GM23338 (cell line): ENCODE measurements around the gene NXPE3. TPM values are rescaled to one million over a fixed set of nuclear protein-coding genes. Genes with fewer than 3 reads are reported as not detected.

Experiments used
- ATAC-seq: fragments of 200-7000 bp; cut with Tn5 transposase; 3 replicates; pipeline ENCODE4 v1.9.1; 2020
- DNase-seq: peaks from one replicate; pipeline ENCODE4 v3.0.0-alpha.2; 2015; ENCODE audit warnings: low spot score
- H2AFZ ChIP-seq: fragments of 200-600 bp; sonication (generic); 2 replicates; pipeline ENCODE4 v1.8.0; 2016; ENCODE audit warnings: antibody characterized with exemption, mild to moderate bottlenecking, moderate library complexity
- H3F3A ChIP-seq: fragments of 200-600 bp; sonication (generic); replicated peaks from 2 replicates; pipeline ENCODE4 v1.8.0; 2017; ENCODE audit warnings: antibody characterized with exemption, mixed run types, low read depth
- H3K27ac ChIP-seq: fragments of 200-600 bp; sonication (generic); 2 replicates; pipeline ENCODE4 v1.6.1; 2016; ENCODE audit warnings: low read depth
- H3K27me3 ChIP-seq: fragments of 200-600 bp; sonication (generic); 2 replicates; pipeline ENCODE4 v1.8.0; 2016; ENCODE audit warnings: mild to moderate bottlenecking, mixed run types, moderate library complexity; ENCODE audit not compliant: insufficient read depth
- H3K36me3 ChIP-seq: fragments of 200-600 bp; sonication (generic); 2 replicates; pipeline ENCODE4 v1.8.0; 2016; ENCODE audit warnings: mild to moderate bottlenecking; ENCODE audit not compliant: insufficient read depth
- H3K4me1 ChIP-seq: fragments of 200-600 bp; sonication (generic); 2 replicates; pipeline ENCODE4 v1.8.0; 2016; ENCODE audit warnings: mild to moderate bottlenecking, moderate library complexity; ENCODE audit not compliant: insufficient read depth
- H3K4me2 ChIP-seq: fragments of 200-600 bp; sonication (generic); 2 replicates; pipeline ENCODE4 v1.7.1; 2017; ENCODE audit warnings: mixed run types
- H3K4me3 ChIP-seq: fragments of 200-600 bp; sonication (generic); 2 replicates; pipeline ENCODE4 v1.6.1; 2016; ENCODE audit warnings: mixed run types
- H3K79me2 ChIP-seq: fragments of 200-600 bp; sonication (generic); replicated peaks from 2 replicates; pipeline ENCODE4 v1.8.0; 2017; ENCODE audit warnings: mild to moderate bottlenecking; ENCODE audit not compliant: insufficient read depth
- H3K9me2 ChIP-seq: fragments of 200-600 bp; sonication (generic); 2 replicates; pipeline ENCODE4 v1.8.0; 2017; ENCODE audit not compliant: insufficient read depth
- H4K20me1 ChIP-seq: fragments of 200-600 bp; sonication (generic); replicated peaks from 2 replicates; pipeline ENCODE4 v1.8.0; 2017; ENCODE audit warnings: mild to moderate bottlenecking; ENCODE audit not compliant: insufficient read depth
- H3K27ac Mint-ChIP-seq: 2 replicates; pipeline ENCODE4 v1.8.0; 2020; ENCODE audit warnings: inconsistent platforms, mild to moderate bottlenecking, moderate library complexity, mixed read lengths
- H3K27me3 Mint-ChIP-seq: 3 replicates; pipeline ENCODE4 v1.8.0; 2022; ENCODE audit warnings: low read depth, mild to moderate bottlenecking, moderate library complexity, mixed read lengths, inconsistent platforms; ENCODE audit not compliant: insufficient read depth, poor library complexity
- H3K36me3 Mint-ChIP-seq: 3 replicates; pipeline ENCODE4 v1.8.0; 2021; ENCODE audit warnings: low read depth, mild to moderate bottlenecking, inconsistent platforms, moderate library complexity, mixed read lengths
- H3K4me1 Mint-ChIP-seq: 3 replicates; pipeline ENCODE4 v1.8.0; 2020; ENCODE audit warnings: mild to moderate bottlenecking, inconsistent platforms, mixed read lengths
- H3K4me3 Mint-ChIP-seq: 3 replicates; pipeline ENCODE4 v1.8.0; 2021; ENCODE audit warnings: moderate library complexity, mild to moderate bottlenecking, inconsistent platforms, mixed read lengths
- H3K9me3 Mint-ChIP-seq: 3 replicates; pipeline ENCODE4 v1.8.0; 2020; ENCODE audit warnings: moderate library complexity, mild to moderate bottlenecking, inconsistent platforms, mixed read lengths
- CREB1 ChIP-seq: fragments of 250-450 bp; sonication (Bioruptor Pico); IDR thresholded peaks from 2 replicates; pipeline ENCODE4 v1.5.0; 2020; ENCODE audit warnings: low read depth, mild to moderate bottlenecking, moderate library complexity
- NANOG ChIP-seq: IDR thresholded peaks from 2 replicates; pipeline ENCODE4 v1.6.1; 2016; ENCODE audit warnings: antibody characterized with exemption, borderline replicate concordance
- POLR2AphosphoS5 ChIP-seq: IDR thresholded peaks from 2 replicates; pipeline ENCODE4 v1.6.1; 2016; ENCODE audit warnings: antibody characterized with exemption, low read depth
- STAT1 ChIP-seq: IDR thresholded peaks from one replicate; pipeline ENCODE4 v1.6.1; 2016; ENCODE audit warnings: antibody characterized with exemption; ENCODE audit not compliant: unreplicated experiment
- ZNF114 ChIP-seq: fragments of 250-450 bp; sonication (Bioruptor Pico); IDR thresholded peaks from 2 replicates; pipeline ENCODE4 v1.5.0; 2020; ENCODE audit warnings: mild to moderate bottlenecking, moderate library complexity
- polyA plus RNA-seq: library from polyadenylated mRNA; unstranded; fragments of >200 nt; fragmentation: Nextera tagmentation; extraction: Ambion mirVana; gene quantifications from 2 replicates; pipeline ENCODE4 v1.2.1, GENCODE V29; 2016
- total RNA-seq: library from RNA; depleted of rRNA; stranded (reverse); fragments of >200 nt; shearing (Covaris generic); gene quantifications from 2 replicates; pipeline ENCODE4 v1.2.3, GENCODE V29; 2014
- TF ChIP-seq, protein P1 (sequence below): IDR thresholded peaks from 2 replicates; pipeline ENCODE4 v1.6.1; 2016; ENCODE audit warnings: antibody characterized with exemption
- TF ChIP-seq, protein P2 (sequence below): IDR thresholded peaks from one replicate; pipeline ENCODE4 v1.6.1; 2018; ENCODE audit warnings: antibody characterized with exemption; ENCODE audit not compliant: unreplicated experiment
- TF ChIP-seq, protein P3 (sequence below): fragments of 250-450 bp; sonication (Bioruptor Pico); IDR thresholded peaks from 2 replicates; pipeline ENCODE4 v1.5.0; 2020; ENCODE audit warnings: mild to moderate bottlenecking, moderate library complexity

Gene NXPE3
- total and polyA plus RNA-seq, 2 experiments from 2014 or later: 13.3 to 20.8 TPM

DNA sequence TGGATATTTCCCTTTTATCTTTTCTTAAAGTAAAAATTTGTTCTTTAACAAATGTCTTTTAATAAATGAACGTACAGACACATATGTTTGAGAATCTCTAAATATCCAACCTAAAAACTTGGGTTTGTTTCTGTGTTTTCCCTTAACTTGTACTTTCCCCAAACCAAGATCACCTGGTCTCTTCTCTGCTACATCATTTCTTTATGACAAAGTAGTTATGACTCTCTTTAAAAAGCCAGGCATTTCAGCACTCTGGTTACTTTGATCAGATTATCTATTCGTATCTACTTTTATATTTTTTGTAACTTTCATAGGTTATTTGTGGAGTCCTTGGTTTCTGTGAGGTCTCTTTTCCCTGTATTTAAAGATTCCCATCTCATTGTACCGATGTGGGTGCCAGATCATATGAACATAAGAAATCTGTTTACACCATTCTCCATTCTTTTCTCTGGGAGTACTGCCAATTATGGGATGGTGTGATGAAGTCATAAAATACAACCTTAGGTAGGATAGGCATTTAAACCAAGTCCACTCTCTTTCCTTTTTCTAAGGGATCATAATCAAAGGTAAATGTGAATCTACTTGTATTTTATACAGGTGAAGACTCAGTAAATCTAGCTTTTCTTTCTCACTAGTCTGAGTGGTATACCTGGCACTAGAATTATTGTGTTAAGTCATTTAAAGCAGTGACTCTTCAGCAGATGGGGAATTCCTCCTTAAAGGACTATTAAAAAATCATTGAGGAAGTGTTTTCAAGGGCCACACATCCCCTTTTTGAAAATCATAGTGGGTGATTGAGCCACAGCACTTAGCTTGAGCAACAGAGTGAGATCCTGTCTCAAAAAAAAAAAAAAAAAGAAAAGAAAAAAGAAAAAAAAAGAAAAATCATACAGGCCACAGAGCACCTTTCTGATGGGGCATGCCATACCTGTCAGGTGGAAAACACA is 57.9 kb downstream of the NXPE3 start:
- H3K4me3 ChIP-seq: no peak overlapping the region
- DNase-seq: no peak
- H3K4me1 Mint-ChIP-seq: peaks cover 31% of the 10 kb centered on the region
- H3K9me3 Mint-ChIP-seq: no peaks in the 10 kb centered on the region; the same call in 2 of the 3 replicates
- no peaks in the 10 kb centered on the region for H3K79me2 ChIP-seq
- TF ChIP-seq, protein P1, sequence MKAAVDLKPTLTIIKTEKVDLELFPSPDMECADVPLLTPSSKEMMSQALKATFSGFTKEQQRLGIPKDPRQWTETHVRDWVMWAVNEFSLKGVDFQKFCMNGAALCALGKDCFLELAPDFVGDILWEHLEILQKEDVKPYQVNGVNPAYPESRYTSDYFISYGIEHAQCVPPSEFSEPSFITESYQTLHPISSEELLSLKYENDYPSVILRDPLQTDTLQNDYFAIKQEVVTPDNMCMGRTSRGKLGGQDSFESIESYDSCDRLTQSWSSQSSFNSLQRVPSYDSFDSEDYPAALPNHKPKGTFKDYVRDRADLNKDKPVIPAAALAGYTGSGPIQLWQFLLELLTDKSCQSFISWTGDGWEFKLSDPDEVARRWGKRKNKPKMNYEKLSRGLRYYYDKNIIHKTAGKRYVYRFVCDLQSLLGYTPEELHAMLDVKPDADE: no peak
- TF ChIP-seq, protein P2, sequence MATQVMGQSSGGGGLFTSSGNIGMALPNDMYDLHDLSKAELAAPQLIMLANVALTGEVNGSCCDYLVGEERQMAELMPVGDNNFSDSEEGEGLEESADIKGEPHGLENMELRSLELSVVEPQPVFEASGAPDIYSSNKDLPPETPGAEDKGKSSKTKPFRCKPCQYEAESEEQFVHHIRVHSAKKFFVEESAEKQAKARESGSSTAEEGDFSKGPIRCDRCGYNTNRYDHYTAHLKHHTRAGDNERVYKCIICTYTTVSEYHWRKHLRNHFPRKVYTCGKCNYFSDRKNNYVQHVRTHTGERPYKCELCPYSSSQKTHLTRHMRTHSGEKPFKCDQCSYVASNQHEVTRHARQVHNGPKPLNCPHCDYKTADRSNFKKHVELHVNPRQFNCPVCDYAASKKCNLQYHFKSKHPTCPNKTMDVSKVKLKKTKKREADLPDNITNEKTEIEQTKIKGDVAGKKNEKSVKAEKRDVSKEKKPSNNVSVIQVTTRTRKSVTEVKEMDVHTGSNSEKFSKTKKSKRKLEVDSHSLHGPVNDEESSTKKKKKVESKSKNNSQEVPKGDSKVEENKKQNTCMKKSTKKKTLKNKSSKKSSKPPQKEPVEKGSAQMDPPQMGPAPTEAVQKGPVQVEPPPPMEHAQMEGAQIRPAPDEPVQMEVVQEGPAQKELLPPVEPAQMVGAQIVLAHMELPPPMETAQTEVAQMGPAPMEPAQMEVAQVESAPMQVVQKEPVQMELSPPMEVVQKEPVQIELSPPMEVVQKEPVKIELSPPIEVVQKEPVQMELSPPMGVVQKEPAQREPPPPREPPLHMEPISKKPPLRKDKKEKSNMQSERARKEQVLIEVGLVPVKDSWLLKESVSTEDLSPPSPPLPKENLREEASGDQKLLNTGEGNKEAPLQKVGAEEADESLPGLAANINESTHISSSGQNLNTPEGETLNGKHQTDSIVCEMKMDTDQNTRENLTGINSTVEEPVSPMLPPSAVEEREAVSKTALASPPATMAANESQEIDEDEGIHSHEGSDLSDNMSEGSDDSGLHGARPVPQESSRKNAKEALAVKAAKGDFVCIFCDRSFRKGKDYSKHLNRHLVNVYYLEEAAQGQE: no peak
- TF ChIP-seq, protein P3, sequence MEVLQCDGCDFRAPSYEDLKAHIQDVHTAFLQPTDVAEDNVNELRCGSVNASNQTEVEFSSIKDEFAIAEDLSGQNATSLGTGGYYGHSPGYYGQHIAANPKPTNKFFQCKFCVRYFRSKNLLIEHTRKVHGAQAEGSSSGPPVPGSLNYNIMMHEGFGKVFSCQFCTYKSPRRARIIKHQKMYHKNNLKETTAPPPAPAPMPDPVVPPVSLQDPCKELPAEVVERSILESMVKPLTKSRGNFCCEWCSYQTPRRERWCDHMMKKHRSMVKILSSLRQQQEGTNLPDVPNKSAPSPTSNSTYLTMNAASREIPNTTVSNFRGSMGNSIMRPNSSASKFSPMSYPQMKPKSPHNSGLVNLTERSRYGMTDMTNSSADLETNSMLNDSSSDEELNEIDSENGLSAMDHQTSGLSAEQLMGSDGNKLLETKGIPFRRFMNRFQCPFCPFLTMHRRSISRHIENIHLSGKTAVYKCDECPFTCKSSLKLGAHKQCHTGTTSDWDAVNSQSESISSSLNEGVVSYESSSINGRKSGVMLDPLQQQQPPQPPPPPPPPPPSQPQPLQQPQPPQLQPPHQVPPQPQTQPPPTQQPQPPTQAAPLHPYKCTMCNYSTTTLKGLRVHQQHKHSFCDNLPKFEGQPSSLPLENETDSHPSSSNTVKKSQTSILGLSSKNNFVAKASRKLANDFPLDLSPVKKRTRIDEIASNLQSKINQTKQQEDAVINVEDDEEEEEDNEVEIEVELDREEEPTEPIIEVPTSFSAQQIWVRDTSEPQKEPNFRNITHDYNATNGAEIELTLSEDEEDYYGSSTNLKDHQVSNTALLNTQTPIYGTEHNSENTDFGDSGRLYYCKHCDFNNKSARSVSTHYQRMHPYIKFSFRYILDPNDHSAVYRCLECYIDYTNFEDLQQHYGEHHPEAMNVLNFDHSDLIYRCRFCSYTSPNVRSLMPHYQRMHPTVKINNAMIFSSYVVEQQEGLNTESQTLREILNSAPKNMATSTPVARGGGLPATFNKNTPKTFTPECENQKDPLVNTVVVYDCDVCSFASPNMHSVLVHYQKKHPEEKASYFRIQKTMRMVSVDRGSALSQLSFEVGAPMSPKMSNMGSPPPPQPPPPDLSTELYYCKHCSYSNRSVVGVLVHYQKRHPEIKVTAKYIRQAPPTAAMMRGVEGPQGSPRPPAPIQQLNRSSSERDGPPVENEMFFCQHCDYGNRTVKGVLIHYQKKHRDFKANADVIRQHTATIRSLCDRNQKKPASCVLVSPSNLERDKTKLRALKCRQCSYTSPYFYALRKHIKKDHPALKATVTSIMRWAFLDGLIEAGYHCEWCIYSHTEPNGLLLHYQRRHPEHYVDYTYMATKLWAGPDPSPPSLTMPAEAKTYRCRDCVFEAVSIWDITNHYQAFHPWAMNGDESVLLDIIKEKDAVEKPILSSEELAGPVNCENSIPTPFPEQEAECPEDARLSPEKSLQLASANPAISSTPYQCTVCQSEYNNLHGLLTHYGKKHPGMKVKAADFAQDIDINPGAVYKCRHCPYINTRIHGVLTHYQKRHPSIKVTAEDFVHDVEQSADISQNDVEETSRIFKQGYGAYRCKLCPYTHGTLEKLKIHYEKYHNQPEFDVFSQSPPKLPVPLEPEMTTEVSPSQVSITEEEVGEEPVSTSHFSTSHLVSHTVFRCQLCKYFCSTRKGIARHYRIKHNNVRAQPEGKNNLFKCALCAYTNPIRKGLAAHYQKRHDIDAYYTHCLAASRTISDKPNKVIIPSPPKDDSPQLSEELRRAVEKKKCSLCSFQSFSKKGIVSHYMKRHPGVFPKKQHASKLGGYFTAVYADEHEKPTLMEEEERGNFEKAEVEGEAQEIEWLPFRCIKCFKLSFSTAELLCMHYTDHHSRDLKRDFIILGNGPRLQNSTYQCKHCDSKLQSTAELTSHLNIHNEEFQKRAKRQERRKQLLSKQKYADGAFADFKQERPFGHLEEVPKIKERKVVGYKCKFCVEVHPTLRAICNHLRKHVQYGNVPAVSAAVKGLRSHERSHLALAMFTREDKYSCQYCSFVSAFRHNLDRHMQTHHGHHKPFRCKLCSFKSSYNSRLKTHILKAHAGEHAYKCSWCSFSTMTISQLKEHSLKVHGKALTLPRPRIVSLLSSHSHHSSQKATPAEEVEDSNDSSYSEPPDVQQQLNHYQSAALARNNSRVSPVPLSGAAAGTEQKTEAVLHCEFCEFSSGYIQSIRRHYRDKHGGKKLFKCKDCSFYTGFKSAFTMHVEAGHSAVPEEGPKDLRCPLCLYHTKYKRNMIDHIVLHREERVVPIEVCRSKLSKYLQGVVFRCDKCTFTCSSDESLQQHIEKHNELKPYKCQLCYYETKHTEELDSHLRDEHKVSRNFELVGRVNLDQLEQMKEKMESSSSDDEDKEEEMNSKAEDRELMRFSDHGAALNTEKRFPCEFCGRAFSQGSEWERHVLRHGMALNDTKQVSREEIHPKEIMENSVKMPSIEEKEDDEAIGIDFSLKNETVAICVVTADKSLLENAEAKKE (CRISPR knock-in tag): no peak
- no peak for TF ChIP-seq STAT1
- TF ChIP-seq ZNF114: no peak
- no peak for TF ChIP-seq POLR2AphosphoS5
- no peak for TF ChIP-seq CREB1 (CRISPR knock-in tag)
- TF ChIP-seq NANOG: no peak
- no peak for ATAC-seq
- H4K20me1 ChIP-seq: no peaks in the 10 kb centered on the region
- peaks cover 15% of the 10 kb centered on the region for H3K4me1 ChIP-seq
- H3K36me3 Mint-ChIP-seq: no peaks in the 10 kb centered on the region
- H3K4me3 Mint-ChIP-seq: no peak overlapping the region
- H3K27me3 Mint-ChIP-seq: no peaks in the 10 kb centered on the region
- H3K27ac ChIP-seq: no peak overlapping the region
- H3K4me2 ChIP-seq: no peak overlapping the region
- no peaks in the 10 kb centered on the region for H3K36me3 ChIP-seq
- no peaks in the 10 kb centered on the region for H3K9me2 ChIP-seq
- no peaks in the 10 kb centered on the region for H3F3A ChIP-seq
- no peaks in the 10 kb centered on the region for H3K27me3 ChIP-seq
- H3K27ac Mint-ChIP-seq: no peak overlapping the region
- H2AFZ ChIP-seq: no peak overlapping the region
